GM23248 (cell line): ENCODE data around the gene PRSS1.

Experiments used
- EZH2 ChIP-seq: fragments of 200-600 bp; sonication (generic); IDR thresholded peaks from 2 replicates; pipeline ENCODE4 v1.6.1; 2018; ENCODE audit warnings: antibody characterized with exemption, mild to moderate bottlenecking; ENCODE audit not compliant: insufficient read depth, poor library complexity, severe bottlenecking
- EZH2phosphoT487 ChIP-seq: fragments of 200-600 bp; sonication (generic); IDR thresholded peaks from 2 replicates; pipeline ENCODE4 v1.6.1; 2018; ENCODE audit warnings: antibody characterized with exemption, moderate library complexity, mild to moderate bottlenecking, low read depth; ENCODE audit not compliant: insufficient read depth

DNA sequence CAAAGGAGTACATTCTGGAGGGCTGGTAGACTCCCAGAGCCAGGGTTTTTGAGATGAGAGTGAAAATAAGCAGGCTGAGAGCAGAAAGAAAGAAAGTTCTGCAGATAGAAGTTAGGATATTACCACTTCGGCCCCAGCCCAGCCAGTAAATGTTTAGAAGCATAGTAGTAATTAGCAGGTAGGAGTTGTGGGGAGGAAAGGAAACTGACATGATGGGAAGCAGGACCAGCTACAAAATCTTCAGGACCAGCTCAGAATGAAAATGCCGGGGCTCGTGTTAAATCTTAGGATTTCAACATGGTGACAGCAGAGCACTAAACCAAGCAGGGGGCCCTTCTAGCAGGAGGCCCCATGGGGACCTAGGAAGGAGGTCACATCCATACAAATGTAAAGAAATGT lies 50.2 kb downstream of the PRSS1 start:
- TF ChIP-seq EZH2 (no peak), EZH2phosphoT487 (no peak)
